Measurements from ENCODE around the gene RNF112.

The RNF112 gene

GRCh38 chr17:19369107-19369778, 41.8 kb upstream of the RNF112 start:
- Mint-ChIP-seq H3K36me3 (ENCODE audit: low read depth) (peaks cover 4% of the 10 kb centered on the region), H3K4me1 (ENCODE audit: low read depth) (peaks cover 61% of the 10 kb centered on the region), H3K27ac (peak overlapping the region; percentile 86), H3K9me3 (no peaks in the 10 kb centered on the region), H3K27me3 (peaks cover 21% of the 10 kb centered on the region), H3K4me3 (no peak overlapping the region)
- intact Hi-C loops (cut with micrococcal nuclease): no loop called here

DNA sequence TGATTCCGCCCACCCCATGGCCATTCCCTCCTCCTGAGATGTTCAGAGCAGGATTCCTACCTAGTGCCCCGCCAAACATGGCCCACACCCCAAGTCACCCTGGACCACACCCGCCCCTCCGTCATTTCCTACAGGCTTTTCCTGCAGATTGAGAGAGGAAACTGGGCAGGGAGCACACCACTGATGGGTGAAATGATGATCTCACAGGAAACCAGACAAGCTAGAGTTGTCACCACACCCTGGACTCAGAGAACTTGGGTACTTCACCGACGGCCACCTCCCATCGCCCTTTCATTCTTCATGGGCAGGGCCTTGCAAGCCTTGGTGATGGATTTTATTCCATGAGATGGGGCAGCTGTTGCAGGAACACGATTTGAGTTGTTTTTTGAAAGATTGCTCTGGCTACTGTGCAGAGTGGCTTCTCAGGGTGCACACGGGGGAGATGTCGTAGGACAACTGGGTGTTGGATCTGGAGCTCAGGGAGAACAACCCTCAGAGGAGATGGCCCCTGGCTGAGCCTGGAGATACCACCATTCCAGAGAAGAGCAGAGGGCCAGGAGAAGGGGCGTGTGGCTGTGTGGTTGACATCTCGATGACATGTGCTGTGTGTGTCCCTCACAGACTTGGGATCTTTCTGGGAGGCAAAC, 41.1 kb upstream of the RNF112 start:
- H3K27ac Mint-ChIP-seq: peak overlapping the region; percentile 86
- peak overlapping the region; percentile 21 for H3K4me3 Mint-ChIP-seq
- H3K27me3 Mint-ChIP-seq: peaks cover 14% of the 10 kb centered on the region
- H3K9me3 Mint-ChIP-seq: no peaks in the 10 kb centered on the region
- H3K4me1 Mint-ChIP-seq (ENCODE audit: low read depth): peaks cover 61% of the 10 kb centered on the region
- H3K36me3 Mint-ChIP-seq (ENCODE audit: low read depth): peaks cover 11% of the 10 kb centered on the region
- intact Hi-C loops (cut with micrococcal nuclease): no loop called here

DNA sequence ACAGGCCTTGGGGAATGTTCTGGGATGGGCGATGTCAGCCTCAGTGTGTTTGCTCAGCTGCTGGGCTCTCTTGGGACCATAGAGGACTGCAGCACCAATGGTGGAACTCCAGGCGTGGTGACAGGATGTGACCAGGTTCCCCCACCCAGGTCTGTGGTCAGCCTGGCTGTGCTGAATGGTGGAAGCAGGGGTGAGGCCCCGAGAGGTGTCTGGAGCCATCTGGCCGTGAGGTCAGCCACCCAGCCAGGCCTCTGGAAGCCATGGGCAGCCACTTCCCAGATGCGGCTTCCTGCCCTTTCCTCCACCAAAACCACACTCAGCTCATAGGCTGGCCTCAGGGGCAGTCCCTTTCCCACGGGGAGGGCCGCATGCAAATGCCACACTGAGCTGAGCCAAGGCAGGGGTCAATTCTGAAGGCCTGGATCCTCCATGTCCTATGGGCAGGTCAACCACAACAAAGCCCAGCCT, 40.5 kb upstream of the RNF112 start:
- H3K4me3 Mint-ChIP-seq: peak overlapping the region; percentile 21
- peaks cover 61% of the 10 kb centered on the region for H3K4me1 Mint-ChIP-seq (ENCODE audit: low read depth)
- H3K36me3 Mint-ChIP-seq (ENCODE audit: low read depth): peaks cover 11% of the 10 kb centered on the region
- peaks cover 10% of the 10 kb centered on the region for H3K27me3 Mint-ChIP-seq
- H3K9me3 Mint-ChIP-seq: no peaks in the 10 kb centered on the region
- H3K27ac Mint-ChIP-seq: peak overlapping the region; percentile 86
- intact Hi-C loops (cut with micrococcal nuclease): no loop called here

DNA sequence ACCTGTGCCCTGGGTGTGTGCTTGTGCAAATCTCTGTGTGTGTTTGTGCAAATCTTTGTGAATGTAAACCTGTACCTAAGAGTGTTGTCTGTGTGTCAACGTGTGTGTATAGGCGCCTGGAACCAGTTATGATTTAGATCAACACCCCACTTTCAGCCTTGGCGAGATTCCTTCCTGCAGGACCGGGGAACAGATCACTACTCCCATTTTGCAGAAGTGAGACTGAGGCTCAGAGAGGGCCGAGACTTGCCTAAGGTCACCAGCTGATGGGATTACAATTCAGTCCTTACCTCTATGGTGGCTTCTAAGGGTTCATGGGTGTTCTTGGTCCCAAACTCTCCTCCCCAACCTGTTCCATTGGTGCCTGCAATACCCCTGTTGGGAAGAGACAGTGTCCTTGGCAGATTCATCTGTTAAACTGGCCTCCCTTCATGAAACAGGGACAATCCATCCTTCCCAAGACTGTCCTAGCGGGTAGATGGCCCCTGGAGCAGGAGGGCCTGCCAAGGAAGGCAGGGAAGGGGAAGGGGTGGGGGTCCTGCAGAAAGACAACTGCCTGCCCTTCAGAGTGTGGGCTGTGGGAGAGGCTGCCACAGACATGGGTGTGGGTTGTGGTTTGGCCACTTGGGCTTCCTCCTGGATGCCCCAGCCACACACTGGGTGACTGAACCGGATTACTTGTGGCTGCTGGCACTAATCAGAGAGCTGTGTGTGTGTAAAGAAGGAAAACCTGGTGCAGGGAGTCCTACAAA, 39.6 kb upstream of the RNF112 start:
- H3K27ac Mint-ChIP-seq: peak overlapping the region; percentile 86
- no peaks in the 10 kb centered on the region for H3K9me3 Mint-ChIP-seq
- no peak overlapping the region for H3K4me3 Mint-ChIP-seq
- intact Hi-C loops (cut with micrococcal nuclease): no loop called here
- peaks cover 61% of the 10 kb centered on the region for H3K4me1 Mint-ChIP-seq (ENCODE audit: low read depth)
- H3K36me3 Mint-ChIP-seq (ENCODE audit: low read depth): peaks cover 11% of the 10 kb centered on the region
- H3K27me3 Mint-ChIP-seq: peaks cover 2% of the 10 kb centered on the region

DNA sequence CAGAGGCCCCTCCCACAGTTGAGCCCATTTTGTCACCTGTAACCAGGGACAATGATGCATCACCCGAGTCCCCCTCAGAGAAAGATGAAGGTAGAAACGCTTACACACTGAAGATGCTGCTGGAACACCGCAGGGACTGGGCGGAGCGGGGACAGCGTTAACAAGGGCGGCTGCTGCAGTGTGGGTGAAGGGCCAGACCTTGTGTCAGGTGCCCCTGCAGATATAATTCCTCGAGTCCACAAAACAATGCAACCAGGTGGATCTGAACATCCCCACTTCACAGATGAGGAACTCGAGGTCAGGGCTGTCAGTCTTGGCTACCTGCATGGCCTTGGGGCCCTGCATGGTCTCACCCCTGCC, 39.0 kb upstream of the RNF112 start:
- intact Hi-C loops (cut with micrococcal nuclease): no loop called here
- no peak overlapping the region for H3K4me3 Mint-ChIP-seq
- H3K9me3 Mint-ChIP-seq: no peaks in the 10 kb centered on the region
- no peaks in the 10 kb centered on the region for H3K27me3 Mint-ChIP-seq
- H3K36me3 Mint-ChIP-seq (ENCODE audit: low read depth): peaks cover 11% of the 10 kb centered on the region
- peak overlapping the region; percentile 86 for H3K27ac Mint-ChIP-seq
- peaks cover 65% of the 10 kb centered on the region for H3K4me1 Mint-ChIP-seq (ENCODE audit: low read depth)

DNA sequence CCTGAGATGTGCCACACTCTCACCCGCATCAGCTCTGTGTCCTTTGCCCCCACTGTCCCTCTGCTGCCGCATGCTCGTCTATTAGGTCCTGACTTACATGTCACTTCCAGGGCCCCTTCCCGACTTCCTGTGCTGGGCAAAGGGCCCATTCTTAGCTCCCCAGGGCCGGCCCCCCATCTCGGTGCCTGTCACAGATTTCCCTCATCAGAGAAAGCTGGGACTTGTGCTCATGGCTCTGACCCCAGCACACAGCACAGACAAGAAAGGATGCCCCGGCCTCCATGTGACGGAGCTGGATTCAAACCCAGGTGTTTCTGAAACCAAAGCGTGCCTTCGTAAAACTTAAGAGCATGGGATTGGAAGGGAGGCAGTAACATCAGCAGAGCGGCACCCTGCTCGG, 38.6 kb upstream of the RNF112 start:
- intact Hi-C loops (cut with micrococcal nuclease): no loop called here
- H3K27me3 Mint-ChIP-seq: no peaks in the 10 kb centered on the region
- H3K9me3 Mint-ChIP-seq: no peaks in the 10 kb centered on the region
- H3K27ac Mint-ChIP-seq: peak overlapping the region; percentile 86
- H3K4me1 Mint-ChIP-seq (ENCODE audit: low read depth): peaks cover 67% of the 10 kb centered on the region
- peaks cover 13% of the 10 kb centered on the region for H3K36me3 Mint-ChIP-seq (ENCODE audit: low read depth)
- H3K4me3 Mint-ChIP-seq: peak overlapping the region; percentile 37

GRCh38 chr17:19372866-19373504, 38.0 kb upstream of the RNF112 start:
- H3K36me3 Mint-ChIP-seq (ENCODE audit: low read depth): peaks cover 18% of the 10 kb centered on the region
- no peaks in the 10 kb centered on the region for H3K9me3 Mint-ChIP-seq
- no peaks in the 10 kb centered on the region for H3K27me3 Mint-ChIP-seq
- peaks cover 67% of the 10 kb centered on the region for H3K4me1 Mint-ChIP-seq (ENCODE audit: low read depth)
- H3K4me3 Mint-ChIP-seq: no peak overlapping the region
- intact Hi-C loops (cut with micrococcal nuclease): no loop called here
- no peak overlapping the region for H3K27ac Mint-ChIP-seq

- Mint-ChIP-seq H3K27ac (no peak overlapping the region), H3K4me3 (no peak overlapping the region), H3K36me3 (ENCODE audit: low read depth) (peaks cover 26% of the 10 kb centered on the region), H3K27me3 (no peaks in the 10 kb centered on the region), H3K4me1 (ENCODE audit: low read depth) (peaks cover 62% of the 10 kb centered on the region), H3K9me3 (no peaks in the 10 kb centered on the region)
- intact Hi-C loops (cut with micrococcal nuclease): no loop called here
These were observed 36.9 kb upstream of the RNF112 start for GRCh38 chr17:19374136-19374535.

DNA sequence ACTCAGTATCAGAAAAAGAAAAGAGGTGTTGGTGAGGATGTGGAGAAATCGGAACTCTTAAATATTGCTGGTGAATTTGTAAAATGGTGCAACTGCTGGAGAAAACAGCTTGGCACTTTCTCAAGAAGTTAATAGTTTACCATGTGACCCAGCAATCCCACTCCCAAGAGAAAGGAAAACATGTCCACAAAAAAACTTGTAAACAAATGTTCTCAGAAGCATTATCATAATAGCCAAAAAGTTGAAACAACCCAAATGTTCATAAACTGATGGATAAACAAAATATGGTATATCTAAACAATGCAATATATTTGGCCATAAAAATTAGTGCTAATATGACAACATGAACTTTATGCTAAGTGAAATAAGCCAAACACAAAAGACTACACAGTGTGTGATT, 35.3 kb upstream of the RNF112 start:
- H3K4me1 Mint-ChIP-seq (ENCODE audit: low read depth): peaks cover 55% of the 10 kb centered on the region
- peaks cover 42% of the 10 kb centered on the region for H3K36me3 Mint-ChIP-seq (ENCODE audit: low read depth)
- intact Hi-C loops (cut with micrococcal nuclease): loop anchor here (5.0 kb wide), 1 partner anchor 132 kb away; no protein-coding TSS in a partner anchor
- H3K9me3 Mint-ChIP-seq: no peaks in the 10 kb centered on the region
- H3K27me3 Mint-ChIP-seq: no peaks in the 10 kb centered on the region
- no peak overlapping the region for H3K4me3 Mint-ChIP-seq
- H3K27ac Mint-ChIP-seq: no peak overlapping the region

GRCh38 chr17:19376811-19377210, 34.2 kb upstream of the RNF112 start:
- intact Hi-C loops (cut with micrococcal nuclease): loop anchor here (5.0 kb wide), 1 partner anchor 130 kb away; no protein-coding TSS in a partner anchor
- peak overlapping the region; percentile 98 for H3K27ac Mint-ChIP-seq
- peak overlapping the region; percentile 100 for H3K4me3 Mint-ChIP-seq
- peaks cover 53% of the 10 kb centered on the region for H3K36me3 Mint-ChIP-seq (ENCODE audit: low read depth)
- no peaks in the 10 kb centered on the region for H3K27me3 Mint-ChIP-seq
- peaks cover 44% of the 10 kb centered on the region for H3K4me1 Mint-ChIP-seq (ENCODE audit: low read depth)
- H3K9me3 Mint-ChIP-seq: no peaks in the 10 kb centered on the region

GRCh38 chr17:19377602-19378415, 33.2 kb upstream of the RNF112 start:
- Mint-ChIP-seq H3K27ac (peak overlapping the region; percentile 98), H3K27me3 (no peaks in the 10 kb centered on the region), H3K4me3 (peak overlapping the region; percentile 100), H3K9me3 (no peaks in the 10 kb centered on the region), H3K4me1 (ENCODE audit: low read depth) (peaks cover 43% of the 10 kb centered on the region), H3K36me3 (ENCODE audit: low read depth) (peaks cover 63% of the 10 kb centered on the region)
- intact Hi-C loops (cut with micrococcal nuclease): loop anchor here (5.0 kb wide), 1 partner anchor 129 kb away; no protein-coding TSS in a partner anchor

DNA sequence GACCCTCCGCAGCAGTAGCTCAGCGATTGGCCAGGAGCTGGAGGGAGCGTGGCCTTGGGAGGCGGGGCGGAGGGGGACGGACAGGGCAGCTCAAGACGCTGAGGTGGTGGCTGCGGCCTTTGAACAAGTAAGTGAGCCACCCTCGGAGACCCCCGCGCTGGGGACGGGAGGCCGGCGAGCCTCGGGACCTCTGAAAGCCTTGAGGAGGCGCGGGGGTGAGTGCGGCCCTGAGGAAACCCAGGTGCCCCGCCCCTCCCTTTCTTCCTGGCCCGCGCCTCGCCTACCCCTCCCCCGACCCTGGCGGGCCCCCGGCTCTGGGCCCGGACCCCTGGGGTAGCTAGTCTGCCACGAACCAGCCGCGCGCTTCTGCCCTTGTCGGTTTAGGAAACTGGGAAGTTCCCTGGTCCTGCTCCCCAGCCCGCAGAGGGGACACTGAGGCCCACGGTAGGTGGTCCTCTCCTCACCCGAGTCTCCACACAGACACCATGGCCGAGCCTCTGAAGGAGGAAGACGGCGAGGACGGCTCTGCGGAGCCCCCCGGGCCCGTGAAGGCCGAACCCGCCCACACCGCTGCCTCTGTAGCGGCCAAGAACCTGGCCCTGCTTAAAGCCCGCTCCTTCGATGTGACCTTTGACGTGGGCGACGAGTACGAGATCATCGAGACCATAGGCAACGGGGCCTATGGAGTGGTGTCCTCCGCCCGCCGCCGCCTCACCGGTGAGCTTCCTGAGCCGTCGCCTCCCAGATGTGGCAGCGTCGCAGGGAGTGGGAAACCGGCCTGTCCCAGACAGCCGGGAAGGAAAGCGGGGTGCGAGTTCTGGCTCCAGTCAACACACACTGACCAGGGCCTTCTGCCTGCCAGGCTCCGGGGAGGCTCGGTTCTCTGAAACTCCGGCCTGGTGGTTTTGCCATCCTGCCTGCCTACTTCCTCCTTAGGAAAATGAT, 32.3 kb upstream of the RNF112 start, which contains the start of gene MAPK7:
Gene MAPK7 (plus strand): TSS at position 83 of the 945 bp plus-strand sequence. CDS start 403 bp downstream, at position 486.
- intact Hi-C loops (cut with micrococcal nuclease): loop anchor here (5.0 kb wide), 1 partner anchor 129 kb away; no protein-coding TSS in a partner anchor
- Mint-ChIP-seq H3K27ac (peak within 1 kb of the TSS; percentile 98), H3K27me3 (no peaks in the 10 kb centered on the region), H3K4me1 (ENCODE audit: low read depth) (peaks cover 43% of the 10 kb centered on the region), H3K9me3 (no peaks in the 10 kb centered on the region), H3K36me3 (ENCODE audit: low read depth) (peaks cover 71% of the 10 kb centered on the region), H3K4me3 (peak within 1 kb of the TSS; percentile 100)
